ENCODE measurements around the gene HMGN5.

- TF ChIP-seq, protein P1, sequence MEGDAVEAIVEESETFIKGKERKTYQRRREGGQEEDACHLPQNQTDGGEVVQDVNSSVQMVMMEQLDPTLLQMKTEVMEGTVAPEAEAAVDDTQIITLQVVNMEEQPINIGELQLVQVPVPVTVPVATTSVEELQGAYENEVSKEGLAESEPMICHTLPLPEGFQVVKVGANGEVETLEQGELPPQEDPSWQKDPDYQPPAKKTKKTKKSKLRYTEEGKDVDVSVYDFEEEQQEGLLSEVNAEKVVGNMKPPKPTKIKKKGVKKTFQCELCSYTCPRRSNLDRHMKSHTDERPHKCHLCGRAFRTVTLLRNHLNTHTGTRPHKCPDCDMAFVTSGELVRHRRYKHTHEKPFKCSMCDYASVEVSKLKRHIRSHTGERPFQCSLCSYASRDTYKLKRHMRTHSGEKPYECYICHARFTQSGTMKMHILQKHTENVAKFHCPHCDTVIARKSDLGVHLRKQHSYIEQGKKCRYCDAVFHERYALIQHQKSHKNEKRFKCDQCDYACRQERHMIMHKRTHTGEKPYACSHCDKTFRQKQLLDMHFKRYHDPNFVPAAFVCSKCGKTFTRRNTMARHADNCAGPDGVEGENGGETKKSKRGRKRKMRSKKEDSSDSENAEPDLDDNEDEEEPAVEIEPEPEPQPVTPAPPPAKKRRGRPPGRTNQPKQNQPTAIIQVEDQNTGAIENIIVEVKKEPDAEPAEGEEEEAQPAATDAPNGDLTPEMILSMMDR (IDR thresholded peaks at IDR 0.05): peak in 6 of 12 donors; percentile 18 to 44 (median 34)
- TF ChIP-seq POLR2A (IDR thresholded peaks at IDR 0.05): no peak
Measured at GRCh38 chrX:81174286-81174685, 27.4 kb downstream of the HMGN5 start.

All from heart left ventricle (tissue), 13 donors.